Astrocyte (in vitro differentiated cells and primary cell): ENCODE results near the gene KCNQ1. TPM values are rescaled to one million over a fixed set of nuclear protein-coding genes. Genes with fewer than 3 reads are reported as not detected.

ENCODE experiments used
- DNase-seq: peaks from one replicate; pipeline ENCODE4 v3.0.0-alpha.2; 2010; ENCODE audit warnings: low read depth
- FAIRE-seq: peaks from 2 replicates; lab custom pipeline; 2011; peaks lifted over from hg19 to GRCh38; lab: Jason Lieb, UNC
- H2AFZ ChIP-seq: 2 replicates; pipeline ENCODE4 v1.6.0; 2012; ENCODE audit warnings: low read depth, low read length, inconsistent platforms
- H3K27ac ChIP-seq: 2 replicates; pipeline ENCODE4 v1.5.1; 2011; ENCODE audit warnings: low read depth, low read length, inconsistent platforms
- H3K27me3 ChIP-seq: 2 replicates; pipeline ENCODE4 v1.6.0; 2011; ENCODE audit warnings: low read length, inconsistent platforms; ENCODE audit not compliant: insufficient read depth
- H3K36me3 ChIP-seq: 2 replicates; pipeline ENCODE4 v1.5.1; 2011; ENCODE audit warnings: low read length, inconsistent platforms; ENCODE audit not compliant: insufficient read depth
- H3K4me1 ChIP-seq: 2 replicates; pipeline ENCODE4 v1.5.1; 2011; ENCODE audit warnings: low read length, inconsistent platforms; ENCODE audit not compliant: insufficient read depth
- H3K4me2 ChIP-seq: 2 replicates; pipeline ENCODE4 v1.6.0; 2012; ENCODE audit warnings: low read length, inconsistent platforms
- H3K4me3 ChIP-seq: 2 replicates; pipeline ENCODE4 v1.5.1; 2011; ENCODE audit warnings: low read depth, mild to moderate bottlenecking, low read length, inconsistent platforms; ENCODE audit not compliant: insufficient read depth
- H3K79me2 ChIP-seq: 2 replicates; pipeline ENCODE4 v1.6.0; 2012; ENCODE audit warnings: mild to moderate bottlenecking, low read length, inconsistent platforms; ENCODE audit not compliant: insufficient read depth
- H3K9ac ChIP-seq: 2 replicates; pipeline ENCODE4 v1.6.0; 2012; ENCODE audit warnings: mild to moderate bottlenecking, low read length, inconsistent platforms
- H3K9me3 ChIP-seq: 2 replicates; pipeline ENCODE4 v1.5.1; 2012; ENCODE audit warnings: low read depth, mild to moderate bottlenecking, low read length, inconsistent platforms; ENCODE audit not compliant: insufficient read depth
- H4K20me1 ChIP-seq: 2 replicates; pipeline ENCODE4 v1.6.0; 2012; ENCODE audit warnings: low read length, inconsistent platforms; ENCODE audit not compliant: insufficient read depth
- H3K27ac Mint-ChIP-seq: one replicate; pipeline ENCODE4 v1.8.0; 2021; ENCODE audit warnings: mild to moderate bottlenecking, mixed read lengths; ENCODE audit not compliant: unreplicated experiment
- H3K27me3 Mint-ChIP-seq: one replicate; pipeline ENCODE4 v1.8.0; 2021; ENCODE audit warnings: low read depth, mixed read lengths; ENCODE audit not compliant: unreplicated experiment
- H3K36me3 Mint-ChIP-seq: one replicate; pipeline ENCODE4 v1.8.0; 2021; ENCODE audit warnings: low read depth, mixed read lengths; ENCODE audit not compliant: unreplicated experiment
- H3K4me1 Mint-ChIP-seq: one replicate; pipeline ENCODE4 v1.8.0; 2021; ENCODE audit warnings: low read depth, mixed read lengths; ENCODE audit not compliant: unreplicated experiment
- H3K4me3 Mint-ChIP-seq: one replicate; pipeline ENCODE4 v1.8.0; 2021; ENCODE audit warnings: mild to moderate bottlenecking, moderate library complexity, mixed read lengths; ENCODE audit not compliant: unreplicated experiment
- H3K9me3 Mint-ChIP-seq: one replicate; pipeline ENCODE4 v1.8.0; 2021; ENCODE audit warnings: mild to moderate bottlenecking, mixed read lengths; ENCODE audit not compliant: unreplicated experiment
- CTCF ChIP-seq: IDR thresholded peaks from 2 replicates; pipeline ENCODE4 v1.5.1; 2011; ENCODE audit warnings: low read depth, mild to moderate bottlenecking, inconsistent platforms, low read length, moderate library complexity; ENCODE audit not compliant: insufficient read depth
- EZH2 ChIP-seq: IDR thresholded peaks from 2 replicates; pipeline ENCODE4 v1.6.1; 2012; ENCODE audit warnings: mild to moderate bottlenecking, low read length, inconsistent platforms; ENCODE audit not compliant: insufficient read depth
- total RNA-seq: library from RNA; stranded (reverse); gene quantifications from 2 replicates; pipeline ENCODE4 v1.2.1, GENCODE V29; 2021

Gene KCNQ1
- total RNA-seq, 1 donor from 2014 or later: not detected

- Histone ChIP-seq H3K27ac (no peak overlapping the region), H3K9ac (no peak overlapping the region), H4K20me1 (no peaks in the 10 kb centered on the region), H3K4me2 (no peak overlapping the region), H3K79me2 (no peaks in the 10 kb centered on the region), H3K9me3 (peaks cover 9% of the 10 kb centered on the region), H3K36me3 (no peaks in the 10 kb centered on the region), H3K27me3 (peaks cover 9% of the 10 kb centered on the region), H3K4me3 (no peak overlapping the region), H3K4me1 (peaks cover 7% of the 10 kb centered on the region), H2AFZ (no peak overlapping the region)
- Mint-ChIP-seq H3K27ac (no peak overlapping the region), H3K9me3 (no peaks in the 10 kb centered on the region), H3K4me1 (peaks cover 2% of the 10 kb centered on the region), H3K4me3 (no peak overlapping the region), H3K36me3 (peaks cover 4% of the 10 kb centered on the region), H3K27me3 (peaks cover 59% of the 10 kb centered on the region)
- TF ChIP-seq CTCF (no peak), EZH2 (no peak)
- DNase-seq (no peak), FAIRE-seq (no peak)
Measured at GRCh38 chr11:2728128-2728662, 283.4 kb downstream of the KCNQ1 start.

GRCh38 chr11:2728663-2729332, 284.0 kb downstream of the KCNQ1 start:
- no peak for FAIRE-seq
- H3K27me3 Mint-ChIP-seq: peaks cover 54% of the 10 kb centered on the region
- peaks cover 2% of the 10 kb centered on the region for H3K4me1 Mint-ChIP-seq

More at GRCh38 chr11:2728663-2729332, 284.0 kb downstream of the KCNQ1 start:
- Histone ChIP-seq H2AFZ (no peak overlapping the region), H3K9me3 (peaks cover 9% of the 10 kb centered on the region), H3K4me2 (no peak overlapping the region), H3K79me2 (no peaks in the 10 kb centered on the region), H3K27ac (no peak overlapping the region), H3K36me3 (no peaks in the 10 kb centered on the region), H4K20me1 (no peaks in the 10 kb centered on the region), H3K27me3 (peaks cover 9% of the 10 kb centered on the region), H3K9ac (no peak overlapping the region), H3K4me1 (peaks cover 7% of the 10 kb centered on the region), H3K4me3 (no peak overlapping the region)
- no peak for DNase-seq
- Mint-ChIP-seq H3K4me3 (no peak overlapping the region), H3K36me3 (peaks cover 4% of the 10 kb centered on the region), H3K27ac (no peak overlapping the region), H3K9me3 (no peaks in the 10 kb centered on the region)
- TF ChIP-seq EZH2 (no peak), CTCF (no peak)
